ENCODE results near the gene SH3BP2.
A peak's percentile ranks its signal among the peaks of the same experiment; 100 is the strongest.

Gene SH3BP2

DNA sequence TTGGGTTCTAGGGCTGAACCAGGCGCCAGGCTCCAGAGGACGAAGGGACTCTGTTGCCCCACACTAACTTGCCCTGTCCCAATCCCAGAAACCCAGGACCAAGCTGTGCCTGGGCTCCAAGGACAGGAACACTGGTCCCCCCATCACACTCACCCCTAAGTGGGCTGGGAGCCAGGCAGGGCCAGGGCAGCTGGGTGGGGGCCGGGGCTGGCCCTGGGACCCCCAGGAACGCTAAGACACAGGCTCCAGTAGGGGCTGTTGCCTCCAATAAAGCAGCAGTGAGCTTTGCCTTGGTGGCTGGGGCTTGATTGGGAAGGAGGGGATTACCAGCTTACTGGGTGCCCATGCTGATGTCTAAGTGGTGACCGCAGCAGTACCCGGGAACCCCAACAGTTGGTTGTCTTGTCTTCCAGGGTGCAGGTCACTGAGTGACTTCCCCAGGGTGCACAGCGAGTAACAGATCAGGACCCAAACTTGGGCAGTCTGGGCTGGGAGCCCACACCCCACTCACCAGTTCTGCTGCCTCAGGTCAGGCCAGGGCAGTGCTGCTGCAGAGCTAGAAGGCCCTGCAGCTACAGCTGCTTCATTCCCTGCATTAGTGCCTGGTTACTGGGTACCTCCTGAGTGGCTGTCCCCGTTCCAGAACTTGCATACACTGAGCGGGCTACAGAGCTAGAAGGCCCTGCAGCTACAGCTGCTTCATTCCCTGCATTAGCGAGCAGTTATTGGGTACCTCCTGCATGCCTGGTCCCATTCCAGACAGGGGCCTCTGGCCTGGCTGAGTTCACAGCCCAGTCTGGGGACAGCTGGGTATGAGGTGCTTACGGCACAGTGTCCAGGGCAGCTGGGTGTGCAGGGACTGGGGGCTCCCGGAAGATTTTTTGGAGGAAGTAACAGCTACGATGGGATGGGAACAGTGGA lies 41.4 kb downstream of the SH3BP2 start:
- no peak for DNase-seq

DNA sequence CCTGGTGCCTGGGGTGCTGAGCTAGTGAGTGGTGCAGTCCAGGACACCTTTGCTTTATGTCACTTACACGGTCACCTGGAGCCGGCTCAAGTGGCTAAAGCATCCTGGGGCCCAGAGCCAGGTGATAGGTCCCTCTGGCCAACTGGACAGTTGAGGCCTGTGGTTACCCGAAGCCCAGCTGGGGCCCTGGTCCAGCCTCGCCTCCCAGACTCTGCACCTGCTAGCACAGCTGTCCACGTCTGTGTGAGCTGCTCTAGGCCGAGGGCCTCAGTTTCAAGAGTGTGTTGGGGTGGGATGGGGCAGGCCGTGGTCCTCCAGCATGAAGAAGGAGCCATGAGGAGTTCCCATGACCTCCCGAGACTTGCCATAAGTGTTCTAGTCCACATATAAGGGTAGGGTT lies 43.1 kb downstream of the SH3BP2 start:
- no peak for DNase-seq

GRCh38 chr4:2836391-2836859 lies 43.5 kb downstream of the SH3BP2 start:
- no peak for DNase-seq

GRCh38 chr4:2837110-2837903 lies 44.4 kb downstream of the SH3BP2 start:
- DNase-seq, result no peak

GRCh38 chr4:2837904-2838496 lies 45.1 kb downstream of the SH3BP2 start:
- DNase-seq, result no peak

DNA sequence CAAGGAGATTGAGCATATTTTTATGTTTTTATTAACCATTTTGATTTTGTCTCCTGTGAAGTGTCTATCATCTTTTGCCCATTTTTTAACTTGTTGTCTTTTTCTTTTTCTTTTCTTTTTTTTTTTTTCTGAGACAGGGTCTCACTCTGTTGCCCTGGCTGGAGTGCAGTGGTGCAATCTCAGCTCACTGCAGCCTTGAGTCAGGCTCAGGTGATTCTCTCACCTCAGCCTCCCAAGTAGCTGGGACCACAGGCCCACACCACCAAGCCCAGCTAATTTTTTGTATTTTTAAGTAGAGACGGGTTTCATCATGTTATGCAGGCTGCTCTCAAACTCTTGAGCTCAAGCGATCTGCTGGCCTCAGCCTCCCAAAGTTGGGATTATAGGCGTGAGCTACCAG lies 46.2 kb downstream of the SH3BP2 start:
- DNase-seq, result no peak

- no peak for DNase-seq
These were observed 49.9 kb downstream of the SH3BP2 start for GRCh38 chr4:2842687-2843262.

GRCh38 chr4:2843263-2843940 lies 50.5 kb downstream of the SH3BP2 start, which contains the start of gene ADD1:
ADD1 (plus strand) TSS chr4:2843844; CDS start chr4:2875916, 32,072 bp downstream.
- peak; percentile 52 for DNase-seq

GRCh38 chr4:2843941-2844584 lies 51.2 kb downstream of the SH3BP2 start:
- DNase-seq, result no peak

- no peak for DNase-seq
These were observed 53.3 kb downstream of the SH3BP2 start for GRCh38 chr4:2846172-2846571.

DNA sequence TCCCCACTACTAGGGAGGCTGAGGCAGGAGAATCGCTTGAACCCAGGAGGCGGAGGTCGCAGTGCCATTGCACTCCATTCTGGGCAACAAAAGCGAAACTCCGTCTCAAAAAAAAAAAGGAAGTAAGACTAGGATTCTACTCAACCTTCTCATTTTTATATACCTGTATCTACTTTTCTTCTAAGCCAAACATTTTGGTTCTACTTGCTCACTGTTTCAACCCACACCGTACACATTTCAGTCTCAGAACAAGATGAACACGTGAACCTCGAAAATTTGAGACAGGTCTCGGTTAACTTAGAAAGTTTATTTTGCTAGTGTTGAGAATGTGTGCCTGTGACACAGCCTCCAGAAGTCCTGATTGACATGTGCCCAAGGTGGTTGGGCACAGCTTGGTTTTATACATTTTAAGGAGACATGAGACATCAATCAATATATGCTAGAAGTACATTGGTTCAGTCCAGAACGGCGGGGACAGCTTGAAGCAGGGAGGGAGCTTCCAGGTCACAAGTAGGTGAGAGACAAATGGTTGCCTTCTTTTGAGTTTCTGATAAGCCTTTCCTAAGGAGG lies 54.5 kb downstream of the SH3BP2 start:
- no peak for DNase-seq

GRCh38 chr4:2848449-2848848 lies 55.6 kb downstream of the SH3BP2 start:
- DNase-seq, result no peak

GRCh38 chr4:2849267-2850152 lies 56.6 kb downstream of the SH3BP2 start:
- DNase-seq, result no peak

GRCh38 chr4:2850966-2851798 lies 58.3 kb downstream of the SH3BP2 start:
- no peak for DNase-seq

GRCh38 chr4:2852481-2852921 lies 59.6 kb downstream of the SH3BP2 start:
- no peak for DNase-seq

GRCh38 chr4:2855584-2855983 lies 62.7 kb downstream of the SH3BP2 start:
- no peak for DNase-seq

GRCh38 chr4:2856266-2856665 lies 63.4 kb downstream of the SH3BP2 start:
- no peak for DNase-seq

GRCh38 chr4:2857349-2857927 lies 64.6 kb downstream of the SH3BP2 start:
- no peak for DNase-seq

All from NCI-H524 treated with DMSO at 0.1 percent for 48 hours (cell line).